Mesothelial cell of epicardium (in vitro differentiated cells): ENCODE measurements around the gene PATJ. TPM values are rescaled to one million over a fixed set of nuclear protein-coding genes. Genes with fewer than 3 reads are reported as not detected.

ENCODE experiments used
- DNase-seq, 2 experiments: peaks; one replicate each; pipeline ENCODE4 v3.0.0; 2021; ENCODE audit warnings: low spot score in 2 of 2; ENCODE audit not compliant: unreplicated experiment in 2 of 2
- H3K27ac Mint-ChIP-seq: 2 replicates; pipeline ENCODE4 v1.8.0; 2021; ENCODE audit warnings: mixed read lengths
- H3K27me3 Mint-ChIP-seq: 2 replicates; pipeline ENCODE4 v1.8.0; 2021; ENCODE audit warnings: low read depth, mixed read lengths
- H3K36me3 Mint-ChIP-seq: 2 replicates; pipeline ENCODE4 v1.8.0; 2021; ENCODE audit warnings: mixed read lengths
- H3K4me1 Mint-ChIP-seq: 2 replicates; pipeline ENCODE4 v1.8.0; 2021; ENCODE audit warnings: mixed read lengths
- H3K4me3 Mint-ChIP-seq: 2 replicates; pipeline ENCODE4 v1.8.0; 2021; ENCODE audit warnings: mild to moderate bottlenecking, moderate library complexity, mixed read lengths
- H3K9me3 Mint-ChIP-seq: 2 replicates; pipeline ENCODE4 v1.8.0; 2021; ENCODE audit warnings: mixed read lengths
- CTCF ChIP-seq: fragments of 200-600 bp; sonication (generic); IDR thresholded peaks from one replicate; pipeline ENCODE4 v1.5.0; 2021; ENCODE audit warnings: antibody characterized with exemption; ENCODE audit not compliant: unreplicated experiment
- total RNA-seq: library from RNA; stranded (reverse); gene quantifications from 3 replicates; pipeline ENCODE4 v1.2.1, GENCODE V29; 2021

Gene PATJ
- total RNA-seq, 1 donor from 2014 or later: 129 TPM

- Mint-ChIP-seq H3K4me1 (peaks cover 15% of the 10 kb centered on the region), H3K9me3 (no peaks in the 10 kb centered on the region), H3K27me3 (peaks cover 23% of the 10 kb centered on the region), H3K27ac (no peak overlapping the region), H3K36me3 (no peaks in the 10 kb centered on the region), H3K4me3 (no peak overlapping the region)
- no peak for TF ChIP-seq CTCF
- DNase-seq: no peak
Observed at GRCh38 chr1:62198781-62199125, 456.5 kb downstream of the PATJ start.

- Mint-ChIP-seq H3K27me3 (no peaks in the 10 kb centered on the region), H3K9me3 (peaks cover 37% of the 10 kb centered on the region), H3K4me3 (no peak overlapping the region), H3K36me3 (peaks cover 55% of the 10 kb centered on the region), H3K4me1 (no peaks in the 10 kb centered on the region), H3K27ac (no peak overlapping the region)
- DNase-seq: no peak
- no peak for TF ChIP-seq CTCF
Observed at GRCh38 chr1:62207187-62207586, 464.9 kb downstream of the PATJ start.

GRCh38 chr1:62208087-62208486 lies 465.8 kb downstream of the PATJ start:
- Mint-ChIP-seq H3K27ac (no peak overlapping the region), H3K4me3 (no peak overlapping the region), H3K9me3 (peaks cover 37% of the 10 kb centered on the region), H3K27me3 (no peaks in the 10 kb centered on the region), H3K36me3 (peaks cover 55% of the 10 kb centered on the region), H3K4me1 (no peaks in the 10 kb centered on the region)
- DNase-seq: no peak
- no peak for TF ChIP-seq CTCF

GRCh38 chr1:62208970-62209369 lies 466.7 kb downstream of the PATJ start:
- H3K4me3 Mint-ChIP-seq: no peak overlapping the region
- H3K36me3 Mint-ChIP-seq: peaks cover 55% of the 10 kb centered on the region
- TF ChIP-seq CTCF: no peak

GRCh38 chr1:62209931-62210595 lies 467.8 kb downstream of the PATJ start:
- Mint-ChIP-seq H3K4me3 (no peak overlapping the region), H3K27me3 (no peaks in the 10 kb centered on the region), H3K36me3 (peaks cover 48% of the 10 kb centered on the region), H3K27ac (no peak overlapping the region), H3K4me1 (no peaks in the 10 kb centered on the region), H3K9me3 (peaks cover 40% of the 10 kb centered on the region)
- TF ChIP-seq CTCF: no peak
- no peak for DNase-seq

More at GRCh38 chr1:62208970-62209369, 466.7 kb downstream of the PATJ start:
- Mint-ChIP-seq H3K27ac (no peak overlapping the region), H3K27me3 (no peaks in the 10 kb centered on the region), H3K9me3 (peaks cover 37% of the 10 kb centered on the region), H3K4me1 (no peaks in the 10 kb centered on the region)
- no peak for DNase-seq

GRCh38 chr1:62210960-62211359 lies 468.7 kb downstream of the PATJ start:
- Mint-ChIP-seq H3K27me3 (no peaks in the 10 kb centered on the region), H3K4me1 (no peaks in the 10 kb centered on the region), H3K27ac (no peak overlapping the region), H3K4me3 (no peak overlapping the region), H3K9me3 (peaks cover 40% of the 10 kb centered on the region), H3K36me3 (peaks cover 46% of the 10 kb centered on the region)
- no peak for TF ChIP-seq CTCF
- no peak for DNase-seq
